ENCODE data around the gene CRCP.
"Not testable (repeated sequence)": the region's sequence is repeated elsewhere in the genome, so short reads cannot be mapped to it uniquely, and the experiment has no call there.

The CRCP gene

GRCh38 chr7:66088861-66089838 is 25.5 kb upstream of the CRCP start:
- Histone ChIP-seq H3K36me3 (ENCODE audit: control insufficient read depth in 2 of 2, insufficient read depth in 2 of 2, low read length in 2 of 2) (peaks cover 0 to 8% of the 10 kb centered on the region in 2 donors), H3K4me1 (ENCODE audit: control insufficient read depth, insufficient read depth, low read length) (no peaks in the 10 kb centered on the region), H3K9ac (ENCODE audit: low read length in 2 of 2) (no peak overlapping the region), H3K4me3 (ENCODE audit: low read length in 2 of 2) (no peak overlapping the region), H3K27me3 (ENCODE audit: control insufficient read depth in 1 of 2, insufficient read depth in 2 of 2, low read length in 2 of 2) (no peaks in the 10 kb centered on the region), H3K9me3 (ENCODE audit: control insufficient read depth in 2 of 2, low read length in 2 of 2) (no peaks in the 10 kb centered on the region), H3K27ac (ENCODE audit: low read length) (no peak overlapping the region)

GRCh38 chr7:66092654-66093053 is 22.0 kb upstream of the CRCP start:
- peaks cover 0 to 2% of the 10 kb centered on the region in 2 donors for H3K36me3 ChIP-seq (ENCODE audit: control insufficient read depth in 2 of 2, insufficient read depth in 2 of 2, low read length in 2 of 2)
- no peaks in the 10 kb centered on the region for H3K27me3 ChIP-seq (ENCODE audit: control insufficient read depth in 1 of 2, insufficient read depth in 2 of 2, low read length in 2 of 2)

GRCh38 chr7:66095010-66095409 is 19.6 kb upstream of the CRCP start:
- H3K36me3 ChIP-seq (ENCODE audit: control insufficient read depth in 2 of 2, insufficient read depth in 2 of 2, low read length in 2 of 2), result peaks cover 0 to 2% of the 10 kb centered on the region in 2 donors
- no peaks in the 10 kb centered on the region for H3K9me3 ChIP-seq (ENCODE audit: control insufficient read depth in 2 of 2, low read length in 2 of 2)
- H3K9ac ChIP-seq (ENCODE audit: low read length in 2 of 2), result no peak overlapping the region
- no peaks in the 10 kb centered on the region for H3K27me3 ChIP-seq (ENCODE audit: control insufficient read depth in 1 of 2, insufficient read depth in 2 of 2, low read length in 2 of 2)
- no peak overlapping the region for H3K4me3 ChIP-seq (ENCODE audit: low read length in 2 of 2)
- peaks cover 6% of the 10 kb centered on the region for H3K4me1 ChIP-seq (ENCODE audit: control insufficient read depth, insufficient read depth, low read length)
- no peak overlapping the region for H3K27ac ChIP-seq (ENCODE audit: low read length)

More at GRCh38 chr7:66092654-66093053, 22.0 kb upstream of the CRCP start:
- no peak overlapping the region for H3K4me3 ChIP-seq (ENCODE audit: low read length in 2 of 2)
- H3K27ac ChIP-seq (ENCODE audit: low read length), result no peak overlapping the region
- no peaks in the 10 kb centered on the region for H3K9me3 ChIP-seq (ENCODE audit: control insufficient read depth in 2 of 2, low read length in 2 of 2)
- H3K9ac ChIP-seq (ENCODE audit: low read length in 2 of 2), result no peak overlapping the region
- H3K4me1 ChIP-seq (ENCODE audit: control insufficient read depth, insufficient read depth, low read length), result no peaks in the 10 kb centered on the region

- Histone ChIP-seq H3K4me1 (ENCODE audit: control insufficient read depth, insufficient read depth, low read length) (peaks cover 9% of the 10 kb centered on the region), H3K36me3 (ENCODE audit: control insufficient read depth in 2 of 2, insufficient read depth in 2 of 2, low read length in 2 of 2) (no peaks in the 10 kb centered on the region), H3K27me3 (ENCODE audit: control insufficient read depth in 1 of 2, insufficient read depth in 2 of 2, low read length in 2 of 2) (no peaks in the 10 kb centered on the region), H3K9ac (ENCODE audit: low read length in 2 of 2) (no peak overlapping the region), H3K9me3 (ENCODE audit: control insufficient read depth in 2 of 2, low read length in 2 of 2) (no peaks in the 10 kb centered on the region), H3K4me3 (ENCODE audit: low read length in 2 of 2) (no peak overlapping the region), H3K27ac (ENCODE audit: low read length) (no peak overlapping the region)
Measured at GRCh38 chr7:66099232-66099550, 15.5 kb upstream of the CRCP start.

- Histone ChIP-seq H3K27ac (ENCODE audit: low read length) (peak overlapping the region; percentile 55), H3K9me3 (ENCODE audit: control insufficient read depth in 2 of 2, low read length in 2 of 2) (no peaks in the 10 kb centered on the region), H3K9ac (ENCODE audit: low read length in 2 of 2) (peak overlapping the region; percentile 69), H3K27me3 (ENCODE audit: control insufficient read depth in 1 of 2, insufficient read depth in 2 of 2, low read length in 2 of 2) (no peaks in the 10 kb centered on the region), H3K4me1 (ENCODE audit: control insufficient read depth, insufficient read depth, low read length) (peaks cover 9% of the 10 kb centered on the region), H3K4me3 (ENCODE audit: low read length in 2 of 2) (peak overlapping the region; percentile 62 to 68), H3K36me3 (ENCODE audit: control insufficient read depth in 2 of 2, insufficient read depth in 2 of 2, low read length in 2 of 2) (no peaks in the 10 kb centered on the region)
Measured at GRCh38 chr7:66099551-66100407, 14.9 kb upstream of the CRCP start.

GRCh38 chr7:66100408-66101050 is 14.1 kb upstream of the CRCP start:
- Histone ChIP-seq H3K36me3 (ENCODE audit: control insufficient read depth in 2 of 2, insufficient read depth in 2 of 2, low read length in 2 of 2) (no peaks in the 10 kb centered on the region), H3K4me1 (ENCODE audit: control insufficient read depth, insufficient read depth, low read length) (peaks cover 9% of the 10 kb centered on the region), H3K27ac (ENCODE audit: low read length) (peak overlapping the region; percentile 55), H3K4me3 (ENCODE audit: low read length in 2 of 2) (peak overlapping the region; percentile 62 to 68), H3K9me3 (ENCODE audit: control insufficient read depth in 2 of 2, low read length in 2 of 2) (no peaks in the 10 kb centered on the region), H3K27me3 (ENCODE audit: control insufficient read depth in 1 of 2, insufficient read depth in 2 of 2, low read length in 2 of 2) (no peaks in the 10 kb centered on the region), H3K9ac (ENCODE audit: low read length in 2 of 2) (peak overlapping the region; percentile 69)

GRCh38 chr7:66102168-66102567 is 12.5 kb upstream of the CRCP start:
- not testable (repeated sequence) for H3K4me1 ChIP-seq (ENCODE audit: control insufficient read depth, insufficient read depth, low read length); H3K27me3 ChIP-seq (ENCODE audit: control insufficient read depth in 1 of 2, insufficient read depth in 2 of 2, low read length in 2 of 2); H3K9me3 ChIP-seq (ENCODE audit: control insufficient read depth in 2 of 2, low read length in 2 of 2); H3K9ac ChIP-seq (ENCODE audit: low read length in 2 of 2); H3K27ac ChIP-seq (ENCODE audit: low read length); H3K36me3 ChIP-seq (ENCODE audit: control insufficient read depth in 2 of 2, insufficient read depth in 2 of 2, low read length in 2 of 2); H3K4me3 ChIP-seq (ENCODE audit: low read length in 2 of 2)

GRCh38 chr7:66103994-66104393 is 10.7 kb upstream of the CRCP start:
- not testable (repeated sequence) for H3K27ac ChIP-seq (ENCODE audit: low read length); H3K36me3 ChIP-seq (ENCODE audit: control insufficient read depth in 2 of 2, insufficient read depth in 2 of 2, low read length in 2 of 2); H3K4me3 ChIP-seq (ENCODE audit: low read length in 2 of 2); H3K4me1 ChIP-seq (ENCODE audit: control insufficient read depth, insufficient read depth, low read length); H3K9me3 ChIP-seq (ENCODE audit: control insufficient read depth in 2 of 2, low read length in 2 of 2); H3K27me3 ChIP-seq (ENCODE audit: control insufficient read depth in 1 of 2, insufficient read depth in 2 of 2, low read length in 2 of 2); H3K9ac ChIP-seq (ENCODE audit: low read length in 2 of 2)

GRCh38 chr7:66105263-66105748 is 9.3 kb upstream of the CRCP start:
- H3K9me3 ChIP-seq (ENCODE audit: control insufficient read depth in 2 of 2, low read length in 2 of 2), result no peaks in the 10 kb centered on the region
- H3K9ac ChIP-seq (ENCODE audit: low read length in 2 of 2), result no peak overlapping the region
- H3K4me1 ChIP-seq (ENCODE audit: control insufficient read depth, insufficient read depth, low read length), result peaks cover under 1% of the 10 kb centered on the region
- no peaks in the 10 kb centered on the region for H3K27me3 ChIP-seq (ENCODE audit: control insufficient read depth in 1 of 2, insufficient read depth in 2 of 2, low read length in 2 of 2)
- H3K4me3 ChIP-seq (ENCODE audit: low read length in 2 of 2), result no peak overlapping the region
- H3K36me3 ChIP-seq (ENCODE audit: control insufficient read depth in 2 of 2, insufficient read depth in 2 of 2, low read length in 2 of 2), result no peaks in the 10 kb centered on the region
- H3K27ac ChIP-seq (ENCODE audit: low read length), result no peak overlapping the region

- not testable (repeated sequence) for H3K4me1 ChIP-seq (ENCODE audit: control insufficient read depth, insufficient read depth, low read length); H3K27ac ChIP-seq (ENCODE audit: low read length); H3K27me3 ChIP-seq (ENCODE audit: control insufficient read depth in 1 of 2, insufficient read depth in 2 of 2, low read length in 2 of 2); H3K9me3 ChIP-seq (ENCODE audit: control insufficient read depth in 2 of 2, low read length in 2 of 2); H3K36me3 ChIP-seq (ENCODE audit: control insufficient read depth in 2 of 2, insufficient read depth in 2 of 2, low read length in 2 of 2); H3K9ac ChIP-seq (ENCODE audit: low read length in 2 of 2); H3K4me3 ChIP-seq (ENCODE audit: low read length in 2 of 2)
Measured at GRCh38 chr7:66108410-66108809, 6.2 kb upstream of the CRCP start.

Measured in stomach smooth muscle (tissue), 2 donors.